ENCODE results near the gene RIMBP2.
"Not testable (repeated sequence)": the region's sequence is repeated elsewhere in the genome, so short reads cannot be mapped to it uniquely, and the experiment has no call there.

RIMBP2 gene

DNA sequence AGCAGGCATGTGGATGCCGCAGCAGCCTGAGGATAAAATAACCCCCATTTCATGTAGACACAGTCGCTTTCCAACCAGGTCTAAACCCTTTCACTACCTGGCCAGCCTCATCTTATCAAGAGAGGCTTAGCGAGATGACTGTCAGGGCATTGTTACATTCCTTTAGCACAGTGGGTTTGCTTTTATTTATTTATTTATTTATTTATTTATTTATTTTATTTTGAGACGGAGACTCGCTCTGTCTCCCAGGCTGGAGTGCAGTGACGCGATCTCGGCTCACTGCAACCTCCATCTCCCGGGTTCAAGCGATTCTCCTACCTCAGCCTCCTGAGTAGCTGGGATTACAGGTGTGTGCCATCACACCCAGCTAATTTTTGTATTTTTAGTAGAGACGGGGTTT is 35.9 kb upstream of the RIMBP2 start:
- H3K27ac ChIP-seq (ENCODE audit: insufficient read depth, low read depth, low read length, poor library complexity, severe bottlenecking); H3K27me3 ChIP-seq (ENCODE audit: control insufficient read depth, insufficient read depth, low read length, poor library complexity, severe bottlenecking); H3K4me1 ChIP-seq (ENCODE audit: control insufficient read depth, insufficient read depth, low read length); H3K36me3 ChIP-seq (ENCODE audit: control insufficient read depth, insufficient read depth, low read length); H3K4me3 ChIP-seq (ENCODE audit: insufficient read depth, low read depth, low read length); H3K9me3 ChIP-seq (ENCODE audit: control insufficient read depth, low read length): not testable (repeated sequence)
- 84 to 91% methylated on average over 9 to 11 of the region's 11 CpGs for whole genome bisulfite sequencing, 2 experiments

DNA sequence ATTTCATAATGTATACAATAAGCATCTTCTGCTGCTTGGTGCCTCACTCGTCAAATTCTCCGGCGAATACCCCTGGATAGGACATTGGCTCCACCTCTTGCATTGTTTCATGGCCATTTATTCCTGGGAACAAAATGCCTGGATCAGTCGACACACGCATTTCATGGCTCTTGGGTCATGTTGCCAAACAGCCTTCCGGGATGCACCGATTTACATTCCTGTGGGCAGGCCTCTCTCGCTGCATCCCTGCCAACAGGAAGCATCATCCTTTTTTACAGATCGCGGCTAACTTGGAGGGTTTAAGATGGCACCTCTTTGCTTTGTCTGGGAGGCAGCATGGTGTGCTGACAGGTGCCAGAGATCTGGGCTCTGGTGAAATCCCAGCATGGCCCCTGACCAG is 32.7 kb upstream of the RIMBP2 start:
- peaks cover 6% of the 10 kb centered on the region for H3K4me1 ChIP-seq (ENCODE audit: control insufficient read depth, insufficient read depth, low read length)
- no peaks in the 10 kb centered on the region for H3K27me3 ChIP-seq (ENCODE audit: control insufficient read depth, insufficient read depth, low read length, poor library complexity, severe bottlenecking)
- H3K9me3 ChIP-seq (ENCODE audit: control insufficient read depth, low read length) = no peaks in the 10 kb centered on the region
- 72 to 78% methylated on average over 10 of the region's 10 CpGs for WGBS, 2 experiments
- H3K4me3 ChIP-seq (ENCODE audit: insufficient read depth, low read depth, low read length) = no peak overlapping the region
- H3K36me3 ChIP-seq (ENCODE audit: control insufficient read depth, insufficient read depth, low read length) = no peaks in the 10 kb centered on the region
- H3K27ac ChIP-seq (ENCODE audit: insufficient read depth, low read depth, low read length, poor library complexity, severe bottlenecking) = no peak overlapping the region

DNA sequence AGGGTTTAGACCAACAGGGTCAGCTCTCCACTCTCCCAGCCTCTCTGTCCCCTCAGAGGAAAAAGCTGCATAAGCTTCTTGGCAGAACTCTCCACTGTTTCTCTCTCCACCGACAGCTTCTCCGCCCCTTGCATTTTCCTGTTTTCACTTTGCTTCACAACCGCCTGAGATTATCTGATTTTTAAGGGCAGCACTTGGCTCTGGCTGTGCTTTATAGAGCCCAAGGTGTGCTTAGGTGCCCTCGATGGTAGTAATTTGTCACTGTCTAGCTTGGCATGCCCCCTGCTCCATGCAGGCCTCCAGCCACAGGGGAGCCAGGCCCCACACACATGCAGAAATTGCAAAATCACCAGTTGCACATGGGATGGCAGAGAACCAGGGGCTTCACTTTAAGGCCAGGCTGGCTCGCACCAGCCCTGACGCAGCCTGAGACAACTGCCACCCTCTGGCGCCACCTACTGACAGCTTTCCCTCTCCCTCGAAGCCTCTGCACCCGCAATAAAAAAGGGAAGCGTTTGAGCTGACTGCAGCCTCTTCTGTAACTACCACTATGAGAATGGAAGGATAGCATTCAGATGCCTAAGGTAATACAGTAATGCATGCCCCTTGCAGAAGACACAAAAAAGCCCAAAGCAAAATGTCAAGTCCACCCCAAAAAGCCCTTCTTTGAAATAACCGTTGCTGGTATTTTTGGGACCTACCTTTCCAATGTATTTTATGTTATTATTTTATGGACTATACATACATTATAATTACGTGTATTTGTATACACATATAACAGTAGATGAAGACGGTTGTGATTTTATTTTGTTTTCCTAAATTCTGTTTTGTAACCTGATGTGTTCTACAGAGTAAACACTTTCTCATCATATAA is 32.0 kb upstream of the RIMBP2 start:
- Histone ChIP-seq H3K9me3 (ENCODE audit: control insufficient read depth, low read length) (no peaks in the 10 kb centered on the region), H3K27ac (ENCODE audit: insufficient read depth, low read depth, low read length, poor library complexity, severe bottlenecking) (no peak overlapping the region), H3K36me3 (ENCODE audit: control insufficient read depth, insufficient read depth, low read length) (no peaks in the 10 kb centered on the region), H3K27me3 (ENCODE audit: control insufficient read depth, insufficient read depth, low read length, poor library complexity, severe bottlenecking) (no peaks in the 10 kb centered on the region), H3K4me1 (ENCODE audit: control insufficient read depth, insufficient read depth, low read length) (peaks cover 6% of the 10 kb centered on the region), H3K4me3 (ENCODE audit: insufficient read depth, low read depth, low read length) (no peak overlapping the region)
- WGBS, 2 experiments = 28 to 31% methylated on average over 10 to 11 of the region's 13 CpGs

DNA sequence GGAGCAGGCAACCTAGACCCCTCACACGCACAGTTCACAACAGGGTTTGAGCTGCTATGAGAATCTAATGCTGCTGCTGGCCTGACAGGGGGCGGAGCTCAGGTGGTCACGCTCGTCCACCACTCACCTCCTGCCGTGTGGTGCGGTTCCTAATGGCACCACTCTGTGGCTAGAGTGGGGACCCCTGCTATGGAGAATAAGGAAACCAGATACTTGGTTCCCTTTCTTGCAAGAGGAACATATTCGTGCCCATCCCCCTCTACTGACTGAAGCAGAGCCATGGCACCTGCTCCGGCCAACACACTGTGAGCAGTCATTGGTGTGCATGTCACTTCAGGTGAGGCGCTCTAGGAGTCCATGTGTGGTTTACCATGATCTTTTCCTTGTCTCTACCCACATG is 30.4 kb upstream of the RIMBP2 start:
- H3K4me1 ChIP-seq (ENCODE audit: control insufficient read depth, insufficient read depth, low read length) = peaks cover 6% of the 10 kb centered on the region
- WGBS, 2 experiments = 92% methylated on average over 9 of the region's 9 CpGs

DNA sequence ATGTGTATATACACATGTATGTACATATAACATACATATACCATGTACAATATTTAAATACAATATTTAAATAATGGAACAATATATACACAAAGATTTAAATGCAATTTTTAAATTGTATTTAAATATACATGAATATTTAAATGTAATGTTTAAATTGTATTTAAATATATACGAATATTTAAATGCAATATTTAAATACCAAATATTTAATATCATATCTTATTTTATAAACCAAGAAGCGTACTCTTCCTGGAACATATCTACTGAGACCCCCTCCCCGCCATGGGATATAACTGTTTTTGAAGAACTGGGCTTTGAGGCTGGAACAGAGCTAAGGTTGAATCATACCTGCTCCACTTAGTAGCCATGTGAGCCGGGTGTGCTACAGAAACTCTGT is 29.8 kb upstream of the RIMBP2 start:
- Histone ChIP-seq H3K36me3 (ENCODE audit: control insufficient read depth, insufficient read depth, low read length) (no peaks in the 10 kb centered on the region), H3K4me3 (ENCODE audit: insufficient read depth, low read depth, low read length) (no peak overlapping the region), H3K9me3 (ENCODE audit: control insufficient read depth, low read length) (no peaks in the 10 kb centered on the region), H3K27me3 (ENCODE audit: control insufficient read depth, insufficient read depth, low read length, poor library complexity, severe bottlenecking) (no peaks in the 10 kb centered on the region), H3K27ac (ENCODE audit: insufficient read depth, low read depth, low read length, poor library complexity, severe bottlenecking) (no peak overlapping the region), H3K4me1 (ENCODE audit: control insufficient read depth, insufficient read depth, low read length) (peaks cover 6% of the 10 kb centered on the region)
- 96 to 97% methylated on average over 3 of the region's 4 CpGs for WGBS, 2 experiments

More for the DNA sequence above, 30.4 kb upstream of the RIMBP2 start:
- H3K36me3 ChIP-seq (ENCODE audit: control insufficient read depth, insufficient read depth, low read length) = no peaks in the 10 kb centered on the region
- H3K4me3 ChIP-seq (ENCODE audit: insufficient read depth, low read depth, low read length) = no peak overlapping the region
- H3K9me3 ChIP-seq (ENCODE audit: control insufficient read depth, low read length) = no peaks in the 10 kb centered on the region
- H3K27me3 ChIP-seq (ENCODE audit: control insufficient read depth, insufficient read depth, low read length, poor library complexity, severe bottlenecking) = no peaks in the 10 kb centered on the region
- H3K27ac ChIP-seq (ENCODE audit: insufficient read depth, low read depth, low read length, poor library complexity, severe bottlenecking) = no peak overlapping the region

DNA sequence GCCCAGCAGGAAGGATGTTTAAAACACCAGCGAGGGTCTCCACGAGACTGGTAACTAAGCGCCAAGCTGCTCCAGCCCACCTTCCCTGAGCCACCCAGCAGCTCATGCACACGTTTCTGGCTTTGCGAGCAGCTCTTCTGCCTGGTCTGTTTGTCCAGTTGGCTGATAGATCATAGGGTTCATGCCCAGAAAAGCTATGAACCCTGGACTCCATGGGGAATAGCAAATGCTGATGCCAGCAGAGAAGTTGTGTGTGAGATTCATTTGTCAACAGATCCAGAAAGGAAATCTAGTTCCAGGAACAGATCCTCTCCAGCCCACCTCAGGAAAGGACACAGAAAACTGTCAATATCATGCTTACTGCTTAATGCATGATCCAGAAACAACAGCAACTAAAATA is 28.2 kb upstream of the RIMBP2 start:
- Histone ChIP-seq H3K27me3 (ENCODE audit: control insufficient read depth, insufficient read depth, low read length, poor library complexity, severe bottlenecking) (no peaks in the 10 kb centered on the region), H3K36me3 (ENCODE audit: control insufficient read depth, insufficient read depth, low read length) (no peaks in the 10 kb centered on the region), H3K27ac (ENCODE audit: insufficient read depth, low read depth, low read length, poor library complexity, severe bottlenecking) (no peak overlapping the region), H3K9me3 (ENCODE audit: control insufficient read depth, low read length) (no peaks in the 10 kb centered on the region), H3K4me3 (ENCODE audit: insufficient read depth, low read depth, low read length) (no peak overlapping the region), H3K4me1 (ENCODE audit: control insufficient read depth, insufficient read depth, low read length) (peaks cover 6% of the 10 kb centered on the region)
- WGBS, 2 experiments = 83 to 85% methylated on average over 5 of the region's 5 CpGs

DNA sequence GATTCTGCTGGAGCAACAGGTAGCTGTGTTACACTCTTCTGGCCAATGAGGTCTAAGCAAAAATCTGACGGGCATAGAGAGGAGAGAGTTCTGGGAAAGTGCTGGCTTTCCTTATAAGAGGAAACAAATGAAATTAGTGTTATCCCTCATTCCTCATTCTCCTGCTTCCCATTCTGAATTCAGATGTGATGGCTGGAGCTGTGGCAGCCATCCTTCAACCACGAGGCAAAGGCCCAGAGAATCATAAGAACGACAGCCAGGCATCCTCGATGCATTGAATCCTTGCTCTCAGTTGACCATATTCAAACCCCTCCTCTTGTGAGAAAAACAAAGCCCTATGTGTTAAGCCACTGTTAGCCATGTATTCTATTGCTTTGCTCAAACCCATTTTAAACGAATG is 27.5 kb upstream of the RIMBP2 start:
- 94% methylated on average over 5 of the region's 5 CpGs for WGBS, 2 experiments
- H3K27ac ChIP-seq (ENCODE audit: insufficient read depth, low read depth, low read length, poor library complexity, severe bottlenecking) = no peak overlapping the region

DNA sequence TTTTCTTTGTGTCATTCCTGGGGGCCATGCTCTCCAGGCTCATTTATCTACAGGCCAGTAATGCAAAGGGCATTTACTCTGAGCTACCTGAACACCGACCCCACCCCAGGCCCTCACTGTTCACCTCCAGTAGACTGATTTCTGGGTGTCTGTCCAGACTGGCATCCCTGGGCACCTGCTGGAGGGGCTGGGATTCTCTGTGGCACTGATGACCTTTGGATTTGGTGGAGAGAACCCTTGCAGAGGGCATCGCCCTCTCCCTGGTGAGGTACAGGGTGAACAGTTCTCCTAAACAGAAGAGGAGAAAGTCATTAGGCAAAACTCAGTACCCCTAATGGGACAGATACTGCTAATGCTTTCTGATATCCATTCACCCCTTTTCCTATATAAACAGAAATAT is 27.1 kb upstream of the RIMBP2 start:
- 90 to 94% methylated on average over 2 of the region's 2 CpGs for WGBS, 2 experiments
- Histone ChIP-seq H3K36me3 (ENCODE audit: control insufficient read depth, insufficient read depth, low read length) (no peaks in the 10 kb centered on the region), H3K9me3 (ENCODE audit: control insufficient read depth, low read length) (no peaks in the 10 kb centered on the region), H3K4me3 (ENCODE audit: insufficient read depth, low read depth, low read length) (no peak overlapping the region), H3K27ac (ENCODE audit: insufficient read depth, low read depth, low read length, poor library complexity, severe bottlenecking) (no peak overlapping the region), H3K4me1 (ENCODE audit: control insufficient read depth, insufficient read depth, low read length) (peaks cover 6% of the 10 kb centered on the region), H3K27me3 (ENCODE audit: control insufficient read depth, insufficient read depth, low read length, poor library complexity, severe bottlenecking) (no peaks in the 10 kb centered on the region)

More for the DNA sequence above, 27.5 kb upstream of the RIMBP2 start:
- no peaks in the 10 kb centered on the region for H3K36me3 ChIP-seq (ENCODE audit: control insufficient read depth, insufficient read depth, low read length)
- H3K4me1 ChIP-seq (ENCODE audit: control insufficient read depth, insufficient read depth, low read length) = peaks cover 6% of the 10 kb centered on the region
- no peaks in the 10 kb centered on the region for H3K9me3 ChIP-seq (ENCODE audit: control insufficient read depth, low read length)
- no peaks in the 10 kb centered on the region for H3K27me3 ChIP-seq (ENCODE audit: control insufficient read depth, insufficient read depth, low read length, poor library complexity, severe bottlenecking)
- H3K4me3 ChIP-seq (ENCODE audit: insufficient read depth, low read depth, low read length) = no peak overlapping the region

DNA sequence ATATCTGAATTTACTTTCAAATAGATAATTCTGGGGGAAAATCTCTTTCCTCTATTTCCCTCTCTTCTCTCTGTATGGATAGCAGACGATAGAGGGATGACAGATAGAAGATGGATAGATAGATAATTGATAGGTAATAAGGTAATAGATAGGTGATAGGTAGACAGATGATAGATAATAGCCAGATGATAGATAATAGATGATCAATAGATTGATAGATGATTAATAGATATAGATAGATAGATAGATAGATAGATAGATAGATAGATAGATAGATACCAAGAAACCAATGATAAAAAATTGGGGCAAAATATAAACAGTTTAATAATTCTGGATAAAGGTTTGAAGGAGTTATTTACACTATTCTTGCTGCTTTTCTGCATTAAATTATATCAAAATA is 26.6 kb upstream of the RIMBP2 start:
- no peak overlapping the region for H3K27ac ChIP-seq (ENCODE audit: insufficient read depth, low read depth, low read length, poor library complexity, severe bottlenecking)

DNA sequence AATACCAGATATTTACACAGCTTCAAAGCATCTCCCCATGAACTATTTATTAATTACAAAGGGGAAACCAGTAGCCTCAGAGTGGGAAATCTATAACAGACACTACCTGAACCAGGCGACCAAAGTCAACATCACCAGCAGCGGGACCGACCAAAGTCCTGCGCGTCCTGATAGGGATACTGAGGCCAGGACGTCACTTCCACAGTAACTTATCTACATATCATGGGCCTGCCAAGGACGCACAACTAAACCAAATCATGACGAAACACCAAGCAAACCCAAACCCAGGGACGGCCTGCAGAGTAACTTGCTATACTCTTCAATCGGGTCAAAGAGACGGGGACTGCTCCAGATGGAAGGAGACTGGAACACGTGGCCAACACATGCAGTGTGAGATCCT is 26.0 kb upstream of the RIMBP2 start:
- H3K4me3 ChIP-seq (ENCODE audit: insufficient read depth, low read depth, low read length) = no peak overlapping the region
- H3K27ac ChIP-seq (ENCODE audit: insufficient read depth, low read depth, low read length, poor library complexity, severe bottlenecking) = no peak overlapping the region
- H3K4me1 ChIP-seq (ENCODE audit: control insufficient read depth, insufficient read depth, low read length) = no peaks in the 10 kb centered on the region
- no peaks in the 10 kb centered on the region for H3K27me3 ChIP-seq (ENCODE audit: control insufficient read depth, insufficient read depth, low read length, poor library complexity, severe bottlenecking)
- H3K36me3 ChIP-seq (ENCODE audit: control insufficient read depth, insufficient read depth, low read length) = no peaks in the 10 kb centered on the region
- 90 to 94% methylated on average over 12 of the region's 12 CpGs for WGBS, 2 experiments
- H3K9me3 ChIP-seq (ENCODE audit: control insufficient read depth, low read length) = no peaks in the 10 kb centered on the region

More for the DNA sequence above, 26.6 kb upstream of the RIMBP2 start:
- H3K4me1 ChIP-seq (ENCODE audit: control insufficient read depth, insufficient read depth, low read length) = peaks cover 2% of the 10 kb centered on the region
- H3K36me3 ChIP-seq (ENCODE audit: control insufficient read depth, insufficient read depth, low read length) = no peaks in the 10 kb centered on the region
- no peaks in the 10 kb centered on the region for H3K9me3 ChIP-seq (ENCODE audit: control insufficient read depth, low read length)
- 78% methylated on average over 1 of the region's 1 CpG; no CpG with 5 or more reads in 1 of the 2 experiments for WGBS, 2 experiments
- H3K27me3 ChIP-seq (ENCODE audit: control insufficient read depth, insufficient read depth, low read length, poor library complexity, severe bottlenecking) = no peaks in the 10 kb centered on the region
- no peak overlapping the region for H3K4me3 ChIP-seq (ENCODE audit: insufficient read depth, low read depth, low read length)

Data from ectodermal cell (in vitro differentiated cells).